NCI-H187 treated with DMSO at 0.1 percent for 48 hours (cell line): Measurements from ENCODE around the gene NTN4.
"Not testable (repeated sequence)": the region's sequence is repeated elsewhere in the genome, so short reads cannot be mapped to it uniquely, and the experiment has no call there.

Source experiments
- DNase-seq: peaks from one replicate; lab custom pipeline; 2025; lab: John Stamatoyannopoulos, UW

NTN4 gene

GRCh38 chr12:95790033-95790916 is at the start of gene NTN4:
TSS of gene NTN4 (minus strand) at chr12:95790764. CDS start at chr12:95790309, 455 bp downstream.
- no peak for DNase-seq

- DNase-seq = no peak
Observed at GRCh38 chr12:95838125-95838524, 47.6 kb upstream of the NTN4 start.

GRCh38 chr12:95837240-95838038 is 46.9 kb upstream of the NTN4 start:
- DNase-seq = no peak

DNA sequence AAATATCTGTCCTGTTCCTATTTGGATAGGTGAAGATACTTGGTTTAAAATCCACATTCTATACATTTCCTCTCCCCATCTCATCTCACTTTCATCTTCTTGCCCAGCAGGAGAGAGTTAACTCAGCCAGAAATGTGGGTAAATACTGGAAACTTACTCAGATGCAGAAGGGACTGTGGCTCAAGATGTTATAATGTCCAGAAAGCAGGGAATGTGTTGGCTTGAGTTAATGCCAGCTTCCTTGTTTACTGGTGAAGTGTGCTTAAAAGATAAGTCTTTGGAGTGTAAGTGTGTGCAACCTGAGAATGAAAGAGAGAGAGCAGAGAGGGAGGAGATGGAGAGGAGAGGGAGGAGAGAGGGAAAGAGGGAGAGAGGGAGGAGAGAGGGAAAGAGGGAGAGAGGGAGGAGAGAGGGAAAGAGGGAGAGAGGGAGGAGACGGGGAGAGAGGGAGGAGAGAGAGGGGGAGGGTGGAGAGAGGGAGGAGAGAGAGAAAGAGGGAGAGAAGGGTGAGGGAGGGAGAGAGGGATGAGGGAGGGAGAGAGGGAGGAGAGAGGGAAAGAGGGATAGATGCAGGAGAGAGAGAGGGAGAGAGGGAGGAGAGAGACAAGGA is 46.2 kb upstream of the NTN4 start:
- DNase-seq = no peak

DNA sequence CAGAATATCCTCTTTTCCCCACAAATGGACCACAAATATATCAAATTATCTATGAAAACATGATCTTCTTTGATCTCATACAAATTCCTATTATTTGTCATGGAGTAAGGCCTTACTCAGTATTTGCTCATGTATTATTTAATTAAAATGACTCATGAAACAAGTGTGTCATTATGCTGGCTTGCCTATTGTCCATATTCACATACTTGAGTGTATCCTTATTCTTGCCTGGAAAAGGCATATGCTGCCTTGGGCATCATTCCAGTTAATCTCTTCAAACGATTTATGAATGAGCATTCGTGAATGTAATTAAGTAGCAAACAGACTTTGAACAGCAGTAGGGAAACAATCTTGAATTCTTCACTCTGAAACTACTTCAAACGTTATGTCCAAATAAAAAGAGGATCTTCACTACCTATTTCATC is 45.6 kb upstream of the NTN4 start:
- no peak for DNase-seq

DNA sequence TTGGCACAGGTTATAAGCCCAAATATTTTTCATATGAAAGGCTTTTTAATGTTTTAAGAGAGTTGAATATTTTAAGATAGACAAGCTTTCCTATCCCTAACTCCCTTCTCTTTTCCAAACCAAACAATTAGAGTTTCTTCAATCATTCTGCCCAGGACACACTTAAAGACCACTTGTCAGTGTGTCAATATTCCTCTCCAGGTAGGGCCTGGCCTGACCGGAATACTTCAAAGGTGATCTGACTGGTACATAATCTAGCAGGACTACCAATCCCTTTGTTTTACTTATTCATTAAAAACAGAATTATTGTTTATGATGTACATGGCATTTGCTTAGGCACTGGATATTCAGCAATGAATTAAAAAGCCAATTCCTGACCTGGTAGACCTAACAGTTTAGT is 44.0 kb upstream of the NTN4 start:
- DNase-seq = no peak

GRCh38 chr12:95830335-95831089 is 39.9 kb upstream of the NTN4 start:
- no peak for DNase-seq

DNA sequence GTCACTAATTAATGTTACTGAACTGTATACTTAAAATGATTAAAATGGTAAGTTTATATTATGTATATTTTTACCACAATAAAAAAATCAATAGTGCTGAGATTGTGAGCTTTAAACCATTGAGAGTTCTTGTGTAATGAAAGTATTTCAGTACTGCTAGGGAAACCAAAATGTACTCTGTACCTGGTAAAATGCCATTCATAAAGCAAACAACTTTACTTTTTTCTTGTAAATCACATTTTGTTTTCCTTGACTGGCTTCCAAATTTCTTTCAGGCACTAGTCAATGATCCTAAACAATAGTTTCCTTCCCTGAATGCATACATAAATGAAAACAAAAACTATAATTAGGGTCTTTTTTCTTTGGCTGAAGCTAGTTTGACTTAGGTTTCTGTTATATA is 38.8 kb upstream of the NTN4 start:
- DNase-seq = no peak

- DNase-seq = no peak
Observed at GRCh38 chr12:95820096-95820703, 29.6 kb upstream of the NTN4 start.

- DNase-seq = peak; percentile 23
Observed at GRCh38 chr12:95815632-95816212, 25.2 kb upstream of the NTN4 start.

DNA sequence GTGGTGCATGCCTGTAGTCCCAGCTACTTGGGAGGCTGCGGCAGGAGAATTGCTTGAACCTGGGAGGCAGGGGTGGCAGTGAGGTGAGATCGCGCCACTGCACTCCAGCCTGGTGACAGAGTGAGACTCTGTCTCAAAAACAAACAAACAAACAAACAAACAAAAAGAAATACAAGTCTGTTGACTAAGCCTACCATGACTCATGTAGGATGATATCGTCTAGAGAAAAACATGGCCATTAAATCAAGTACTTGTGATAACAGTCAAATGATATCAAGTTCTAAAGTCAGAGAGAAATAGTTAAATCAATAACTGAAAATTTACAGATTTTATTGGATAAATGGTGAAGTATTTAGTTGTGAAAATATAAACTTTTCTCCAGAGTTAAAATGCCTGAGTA is 21.6 kb upstream of the NTN4 start:
- not testable (repeated sequence) for DNase-seq

DNA sequence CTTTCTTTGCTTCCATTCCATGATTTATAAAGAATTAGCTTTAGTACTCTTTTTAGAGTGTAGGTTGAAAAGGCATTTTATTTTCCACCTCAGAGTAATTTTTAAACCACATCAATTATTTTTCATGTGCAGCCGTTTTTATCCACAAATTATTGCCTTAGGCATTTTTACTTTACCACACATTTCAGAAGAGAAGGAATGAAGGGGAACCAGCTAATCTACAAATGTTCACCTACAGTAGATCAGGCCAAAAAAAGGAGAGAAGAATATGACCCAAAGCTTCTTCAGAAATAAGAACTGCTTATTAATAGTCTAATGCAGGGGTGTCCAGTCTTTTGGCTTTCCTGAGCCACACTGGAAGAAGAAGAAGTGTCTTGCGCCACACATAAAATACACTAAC is 19.8 kb upstream of the NTN4 start:
- DNase-seq = no peak

- no peak for DNase-seq
Observed at GRCh38 chr12:95809000-95809680, 18.6 kb upstream of the NTN4 start.

GRCh38 chr12:95808146-95808545 is 17.6 kb upstream of the NTN4 start:
- no peak for DNase-seq

DNA sequence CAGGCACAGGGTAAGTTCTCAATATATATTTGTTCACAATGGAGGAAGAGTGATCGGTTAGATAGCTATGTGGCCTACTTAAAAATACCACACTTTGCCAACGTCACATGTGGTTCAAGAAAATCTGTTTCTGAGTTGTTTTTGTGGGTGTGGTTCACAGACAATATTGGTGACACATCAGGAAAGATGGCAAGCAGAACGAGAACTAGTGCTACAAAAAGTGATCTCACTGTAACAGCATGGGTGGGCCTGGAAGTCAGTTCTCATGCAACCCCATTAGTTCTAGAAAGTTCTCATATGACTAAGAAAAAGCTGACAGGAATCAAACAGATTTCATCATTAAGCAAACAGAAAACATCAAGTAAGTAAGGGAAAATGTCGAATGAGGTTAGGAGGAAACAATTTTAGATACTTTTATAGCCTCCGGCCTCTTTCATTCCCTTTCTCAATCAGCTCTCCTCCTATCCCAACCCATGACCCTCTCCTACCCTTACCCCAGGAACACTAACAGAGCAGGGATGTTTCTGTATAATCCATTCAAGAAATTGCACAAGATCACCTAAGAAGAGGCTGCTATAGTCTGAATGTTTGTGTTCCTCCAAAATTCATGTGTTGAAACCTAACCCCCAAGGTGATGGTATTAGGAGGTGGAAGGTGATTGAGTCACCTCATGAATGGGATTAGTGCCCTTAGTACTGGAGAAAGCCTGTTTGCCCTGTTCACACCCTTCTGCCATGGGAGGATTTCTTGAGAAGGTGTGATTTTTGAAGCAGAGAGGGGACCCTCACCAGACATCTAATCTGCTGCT is 15.5 kb upstream of the NTN4 start:
- no peak for DNase-seq

- DNase-seq = no peak
Observed at GRCh38 chr12:95804291-95804690, 13.7 kb upstream of the NTN4 start.

DNA sequence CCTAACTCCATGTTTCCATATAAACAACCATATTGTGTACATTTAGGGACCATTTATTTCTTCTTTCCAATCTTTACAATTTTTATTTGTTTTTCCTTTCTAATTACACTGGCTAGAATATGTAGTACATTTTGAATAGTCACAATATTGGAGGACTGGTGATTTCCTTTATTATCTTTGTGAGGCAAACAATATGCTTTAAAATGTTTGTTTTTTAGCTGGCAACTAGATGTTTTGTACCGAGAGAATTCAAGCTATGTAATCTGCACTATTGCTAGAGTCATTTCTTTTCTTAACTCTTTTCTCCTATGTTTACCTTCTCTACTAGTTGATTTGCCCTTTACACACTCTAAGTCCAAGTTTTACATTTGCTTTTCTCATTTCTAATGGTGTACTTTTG is 13.3 kb upstream of the NTN4 start:
- DNase-seq = no peak

- no peak for DNase-seq
Observed at GRCh38 chr12:95802482-95803270, 12.1 kb upstream of the NTN4 start.

DNA sequence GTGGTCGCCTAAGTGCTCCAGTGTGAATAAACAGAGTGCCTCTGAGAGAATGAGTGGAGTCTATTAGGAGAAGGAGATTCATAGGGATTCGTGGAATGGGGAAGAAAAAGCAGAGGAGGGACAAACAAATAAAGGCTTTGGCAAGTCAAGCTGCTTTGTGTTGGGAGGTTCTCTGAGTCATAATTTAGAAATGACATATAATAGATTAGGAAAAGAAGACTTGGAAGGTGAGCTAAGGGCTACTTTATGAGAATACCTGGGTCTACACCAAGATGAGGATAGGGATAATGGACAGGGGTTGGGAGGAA is 6.4 kb upstream of the NTN4 start:
- no peak for DNase-seq
